GM21786 (cell line): ENCODE measurements around the gene SAA2.
"Not testable (repeated sequence)": the region's sequence is repeated elsewhere in the genome, so short reads cannot be mapped to it uniquely, and the experiment has no call there.

Source experiments
- ATAC-seq: cut with Tn5 transposase; IDR thresholded peaks from one replicate; pipeline ENCODE4 v1.9.1; 2021; ENCODE audit not compliant: unreplicated experiment

The SAA2 gene

GRCh38 chr11:18248561-18248960 lies at the start of gene SAA2:
Gene SAA2, minus strand, starts transcription at chr11:18248668. Its CDS starts 657 bp downstream, at chr11:18248011.
- no peak for ATAC-seq

- no peak for ATAC-seq
Observed at GRCh38 chr11:18295316-18295715, 46.8 kb upstream of the SAA2 start.

- peak; percentile 79 for ATAC-seq
Observed at GRCh38 chr11:18294862-18295261, 46.4 kb upstream of the SAA2 start.

GRCh38 chr11:18288911-18289310 lies 40.4 kb upstream of the SAA2 start:
- no peak for ATAC-seq

- ATAC-seq, result no peak
Observed at GRCh38 chr11:18285841-18286240, 37.4 kb upstream of the SAA2 start.

- ATAC-seq, result no peak
Observed at GRCh38 chr11:18282626-18283025, 34.2 kb upstream of the SAA2 start.

GRCh38 chr11:18280438-18281045 lies 32.1 kb upstream of the SAA2 start:
- ATAC-seq, result peak; percentile 94

GRCh38 chr11:18277565-18278271 lies 29.2 kb upstream of the SAA2 start:
- ATAC-seq, result no peak

- no peak for ATAC-seq
Observed at GRCh38 chr11:18271206-18271605, 22.7 kb upstream of the SAA2 start.

- no peak for ATAC-seq
Observed at GRCh38 chr11:18270102-18270501, 21.6 kb upstream of the SAA2 start.

GRCh38 chr11:18269252-18269651 lies 20.8 kb upstream of the SAA2 start:
- not testable (repeated sequence) for ATAC-seq

GRCh38 chr11:18267335-18268133 lies 19.1 kb upstream of the SAA2 start:
- peak; percentile 60 for ATAC-seq

- ATAC-seq, result no peak
Observed at GRCh38 chr11:18265949-18266348, 17.5 kb upstream of the SAA2 start, which contains the start of gene SAA1. Gene SAA1, plus strand, starts transcription at chr11:18266264. Its CDS starts 624 bp downstream, at chr11:18266888.

- no peak for ATAC-seq
Observed at GRCh38 chr11:18264677-18265555, 16.4 kb upstream of the SAA2 start.

- no peak for ATAC-seq
Observed at GRCh38 chr11:18264035-18264434, 15.6 kb upstream of the SAA2 start.

- ATAC-seq, result not testable (repeated sequence)
Observed at GRCh38 chr11:18262681-18263350, 14.3 kb upstream of the SAA2 start.

GRCh38 chr11:18261721-18262120 lies 13.3 kb upstream of the SAA2 start:
- no peak for ATAC-seq

GRCh38 chr11:18259259-18259658 lies 10.8 kb upstream of the SAA2 start:
- no peak for ATAC-seq

GRCh38 chr11:18254781-18255361 lies 6.4 kb upstream of the SAA2 start:
- ATAC-seq, result no peak

- ATAC-seq, result no peak
Observed at GRCh38 chr11:18253778-18254338, 5.4 kb upstream of the SAA2 start.
